ENCODE data around the gene AGBL5.

AGBL5 gene

DNA sequence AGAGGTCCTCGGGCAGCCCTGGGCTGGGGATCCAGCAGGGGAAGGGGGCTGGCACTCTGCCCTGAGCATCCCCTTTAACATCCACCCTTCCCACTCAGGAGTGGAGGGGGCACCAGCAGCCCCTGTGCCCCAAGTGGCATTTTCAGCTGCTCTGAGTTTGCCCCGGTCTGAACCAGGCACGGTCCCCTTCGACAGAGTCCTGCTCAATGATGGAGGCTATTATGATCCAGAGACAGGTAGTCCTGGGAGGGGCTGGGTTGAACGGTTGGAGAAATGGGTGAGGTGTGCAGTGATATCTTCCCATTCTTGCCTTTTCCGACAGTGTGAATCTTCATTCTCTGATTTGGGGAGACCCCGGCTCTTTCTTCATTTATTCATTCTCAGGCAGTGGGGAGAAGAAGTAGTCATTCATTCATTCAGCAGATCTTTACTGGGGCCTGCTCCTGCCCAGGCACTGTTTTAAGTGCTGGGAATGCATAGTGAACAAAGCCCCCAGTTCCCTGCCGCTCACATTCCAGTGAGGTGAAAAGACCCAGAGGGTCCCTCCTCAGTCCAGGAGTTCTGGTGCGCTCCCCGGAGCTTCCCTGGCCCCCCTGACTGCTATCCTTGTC lies 33.7 kb downstream of the AGBL5 start:
- TF ChIP-seq, protein P1, sequence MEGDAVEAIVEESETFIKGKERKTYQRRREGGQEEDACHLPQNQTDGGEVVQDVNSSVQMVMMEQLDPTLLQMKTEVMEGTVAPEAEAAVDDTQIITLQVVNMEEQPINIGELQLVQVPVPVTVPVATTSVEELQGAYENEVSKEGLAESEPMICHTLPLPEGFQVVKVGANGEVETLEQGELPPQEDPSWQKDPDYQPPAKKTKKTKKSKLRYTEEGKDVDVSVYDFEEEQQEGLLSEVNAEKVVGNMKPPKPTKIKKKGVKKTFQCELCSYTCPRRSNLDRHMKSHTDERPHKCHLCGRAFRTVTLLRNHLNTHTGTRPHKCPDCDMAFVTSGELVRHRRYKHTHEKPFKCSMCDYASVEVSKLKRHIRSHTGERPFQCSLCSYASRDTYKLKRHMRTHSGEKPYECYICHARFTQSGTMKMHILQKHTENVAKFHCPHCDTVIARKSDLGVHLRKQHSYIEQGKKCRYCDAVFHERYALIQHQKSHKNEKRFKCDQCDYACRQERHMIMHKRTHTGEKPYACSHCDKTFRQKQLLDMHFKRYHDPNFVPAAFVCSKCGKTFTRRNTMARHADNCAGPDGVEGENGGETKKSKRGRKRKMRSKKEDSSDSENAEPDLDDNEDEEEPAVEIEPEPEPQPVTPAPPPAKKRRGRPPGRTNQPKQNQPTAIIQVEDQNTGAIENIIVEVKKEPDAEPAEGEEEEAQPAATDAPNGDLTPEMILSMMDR (IDR thresholded peaks at IDR 0.05; ENCODE audit: low read depth, low read length), result no peak

DNA sequence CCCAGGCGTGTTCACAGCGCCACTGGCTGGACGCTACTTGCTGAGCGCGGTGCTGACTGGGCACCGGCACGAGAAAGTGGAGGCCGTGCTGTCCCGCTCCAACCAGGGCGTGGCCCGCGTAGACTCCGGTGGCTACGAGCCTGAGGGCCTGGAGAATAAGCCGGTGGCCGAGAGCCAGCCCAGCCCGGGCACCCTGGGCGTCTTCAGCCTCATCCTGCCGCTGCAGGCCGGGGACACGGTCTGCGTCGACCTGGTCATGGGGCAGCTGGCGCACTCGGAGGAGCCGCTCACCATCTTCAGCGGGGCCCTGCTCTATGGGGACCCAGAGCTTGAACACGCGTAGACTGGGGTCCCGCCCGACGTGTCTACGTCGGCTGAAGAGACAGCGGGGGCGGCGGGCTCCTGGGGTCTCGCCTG lies 34.2 kb downstream of the AGBL5 start:
- peak; percentile 42 for DNase-seq (ENCODE audit: extremely low read depth, low read depth)
- TF ChIP-seq, protein P1 (IDR thresholded peaks at IDR 0.05; ENCODE audit: low read depth, low read length), result peak; percentile 59

More for the DNA sequence above, 33.7 kb downstream of the AGBL5 start:
- no peak for DNase-seq (ENCODE audit: extremely low read depth, low read depth)

DNA sequence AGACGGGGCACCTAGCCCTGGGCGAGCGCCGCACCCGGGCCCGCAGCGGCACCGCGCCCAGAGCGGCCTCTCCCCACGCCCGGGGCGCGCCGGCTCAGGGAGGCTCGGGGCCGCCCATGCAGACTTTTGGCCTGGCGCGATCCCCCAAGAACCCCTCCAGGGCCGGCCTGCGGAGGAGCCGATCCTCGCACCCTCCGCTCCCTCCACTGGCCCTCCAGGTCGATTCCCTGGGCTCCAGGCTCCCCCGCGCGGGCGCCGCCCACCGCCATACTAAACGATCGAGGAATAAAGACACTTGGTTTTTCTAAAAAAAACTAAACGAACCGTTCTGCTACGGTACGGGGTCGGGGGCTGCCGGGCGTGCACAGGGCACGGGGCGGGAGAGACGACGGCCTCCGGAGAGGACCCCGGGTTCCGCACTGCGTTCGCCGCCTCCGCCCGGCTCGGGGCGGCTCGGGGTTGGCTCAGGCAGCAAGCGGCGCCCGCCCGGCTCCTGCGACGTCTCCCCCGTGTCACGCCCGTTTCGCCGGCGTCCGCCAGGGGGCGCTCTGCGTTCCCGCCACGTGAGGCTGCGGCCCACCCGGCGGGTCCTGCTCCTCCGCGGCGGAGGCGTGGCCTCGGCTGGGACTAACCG lies 34.7 kb downstream of the AGBL5 start:
- DNase-seq (ENCODE audit: extremely low read depth, low read depth), result peak; percentile 75
- TF ChIP-seq, protein P1 (IDR thresholded peaks at IDR 0.05; ENCODE audit: low read depth, low read length), result peak; percentile 51

DNA sequence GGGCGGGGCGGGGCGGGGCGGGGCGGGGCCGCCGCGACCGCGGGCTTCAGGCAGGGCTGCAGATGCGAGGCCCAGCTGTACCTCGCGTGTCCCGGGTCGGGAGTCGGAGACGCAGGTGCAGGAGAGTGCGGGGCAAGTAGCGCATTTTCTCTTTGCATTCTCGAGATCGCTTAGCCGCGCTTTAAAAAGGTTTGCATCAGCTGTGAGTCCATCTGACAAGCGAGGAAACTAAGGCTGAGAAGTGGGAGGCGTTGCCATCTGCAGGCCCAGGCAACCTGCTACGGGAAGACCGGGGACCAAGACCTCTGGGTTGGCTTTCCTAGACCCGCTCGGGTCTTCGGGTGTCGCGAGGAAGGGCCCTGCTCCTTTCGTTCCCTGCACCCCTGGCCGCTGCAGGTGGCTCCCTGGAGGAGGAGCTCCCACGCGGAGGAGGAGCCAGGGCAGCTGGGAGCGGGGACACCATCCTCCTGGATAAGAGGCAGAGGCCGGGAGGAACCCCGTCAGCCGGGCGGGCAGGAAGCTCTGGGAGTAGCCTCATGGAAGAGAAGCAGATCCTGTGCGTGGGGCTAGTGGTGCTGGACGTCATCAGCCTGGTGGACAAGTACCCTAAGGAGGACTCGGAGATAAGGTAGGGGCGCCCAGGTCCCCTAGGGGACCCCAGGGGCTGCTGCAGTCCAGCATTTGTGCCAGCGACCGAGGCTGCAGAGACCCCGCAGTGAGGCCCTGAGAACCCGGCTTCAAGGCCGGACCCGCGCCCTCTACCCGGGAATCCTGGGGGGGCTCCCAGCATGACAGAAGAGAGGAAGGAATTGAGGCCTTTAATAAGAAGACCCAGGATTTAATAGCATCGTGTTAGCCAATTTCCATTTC lies 35.5 kb downstream of the AGBL5 start, which contains the start of gene KHK:
Gene KHK, plus strand, starts transcription at position 49 of the 870 bp plus-strand sequence. Its CDS starts 488 bp downstream, at position 537.
- DNase-seq (ENCODE audit: extremely low read depth, low read depth), result no peak
- TF ChIP-seq, protein P1 (IDR thresholded peaks at IDR 0.05; ENCODE audit: low read depth, low read length), result no peak

DNA sequence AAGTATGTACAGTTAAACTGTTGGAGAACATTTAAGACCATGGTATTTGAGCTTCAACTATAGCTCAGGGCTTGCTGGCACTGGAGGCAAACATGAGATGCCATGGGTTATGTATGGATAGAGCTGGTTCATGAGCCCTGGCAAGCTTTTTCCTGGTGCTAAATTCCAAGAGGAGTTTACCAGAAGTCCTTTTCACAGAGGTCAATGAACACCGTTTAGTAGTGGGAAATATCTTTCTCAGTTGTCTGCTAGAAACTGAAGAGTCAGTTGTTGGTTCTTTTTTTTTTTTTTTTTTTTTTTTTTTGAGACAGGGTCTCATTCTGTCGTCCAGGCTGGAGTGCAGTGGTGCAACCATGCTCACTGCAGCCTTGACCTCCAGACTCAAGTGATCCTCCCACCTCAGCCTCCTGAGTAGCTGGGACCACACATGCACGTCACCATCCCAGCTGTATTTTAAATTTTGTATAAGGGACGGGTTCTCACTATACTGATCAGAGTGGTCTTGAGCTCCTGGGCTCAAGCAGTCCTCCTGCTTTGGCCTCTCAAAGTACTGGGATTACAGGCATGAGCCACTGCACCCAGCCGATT lies 36.4 kb downstream of the AGBL5 start:
- no peak for DNase-seq (ENCODE audit: extremely low read depth, low read depth)
- TF ChIP-seq, protein P1 (IDR thresholded peaks at IDR 0.05; ENCODE audit: low read depth, low read length), result no peak

DNA sequence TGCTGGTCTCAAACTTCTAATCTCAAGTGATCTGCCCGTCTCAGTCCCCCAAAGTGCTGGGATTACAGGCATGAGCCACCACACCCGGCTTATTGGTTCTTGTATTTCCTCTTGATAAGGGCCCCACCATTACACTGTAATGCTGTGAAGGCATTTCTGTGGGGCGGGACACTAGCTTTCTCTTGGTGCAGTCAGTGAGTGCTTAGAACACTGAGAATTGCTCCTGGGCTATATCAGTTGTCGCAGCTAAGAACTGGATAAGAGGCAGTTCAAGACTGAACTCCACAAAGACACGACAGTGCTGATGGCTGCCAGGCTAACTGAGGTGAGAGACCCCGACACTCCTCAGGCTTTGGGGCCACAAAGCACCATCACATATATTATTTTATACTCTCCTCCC lies 37.2 kb downstream of the AGBL5 start:
- DNase-seq (ENCODE audit: extremely low read depth, low read depth), result no peak
- TF ChIP-seq, protein P1 (IDR thresholded peaks at IDR 0.05; ENCODE audit: low read depth, low read length), result no peak
